ENCODE data around the gene ADAMTS9. TPM values are rescaled to one million over a fixed set of nuclear protein-coding genes. Genes with fewer than 3 reads are reported as not detected.

Gene ADAMTS9
- total RNA-seq, 1 experiment from 2014 or later, result 1.2 TPM

DNA sequence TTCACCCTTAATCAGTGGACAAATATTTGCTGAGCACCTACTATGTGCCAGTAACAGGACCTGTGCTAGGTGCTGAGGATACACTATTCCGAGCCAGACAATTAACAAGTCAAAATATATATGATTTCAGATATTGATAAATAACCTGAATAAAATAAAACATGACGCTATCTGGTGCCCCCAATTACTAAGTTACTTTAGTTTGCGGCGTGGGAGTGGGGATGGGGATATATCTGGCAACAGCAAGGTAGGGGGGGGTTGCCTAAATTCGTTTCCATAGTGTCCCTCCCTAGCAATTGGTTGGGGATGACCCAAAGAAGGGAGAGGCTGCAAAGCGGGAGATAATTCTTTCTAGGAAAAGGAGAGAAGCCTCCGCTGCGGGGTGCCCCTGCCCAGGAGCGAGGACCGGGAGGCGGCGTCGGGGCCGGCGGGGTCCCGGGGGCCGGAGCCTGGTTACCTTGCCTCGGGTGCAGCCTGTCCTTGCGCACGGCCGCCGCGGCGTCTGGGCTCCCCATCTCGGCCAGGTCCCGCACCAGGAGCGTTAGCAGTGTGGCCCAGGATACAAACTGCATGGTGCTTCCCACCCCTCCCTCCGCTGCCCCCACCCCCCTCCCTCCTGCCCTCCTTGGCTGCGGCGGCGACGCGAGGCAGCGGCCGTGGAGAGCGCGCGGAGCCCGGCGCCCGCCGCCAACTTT, 567 bp downstream of the ADAMTS9 start:
- no peaks in the 10 kb centered on the region for H3K36me3 ChIP-seq (ENCODE audit: low read depth)
- H3K27me3 ChIP-seq (ENCODE audit: insufficient read depth, low read depth), result no peaks in the 10 kb centered on the region
- H3K79me2 ChIP-seq (ENCODE audit: low read depth), result 0 out of 2 replicates have a peak, but pooled peaks cover 5% of the 10 kb centered on the region
- H3K4me2 ChIP-seq, result peak overlapping the region; percentile 97
- H3K9me2 ChIP-seq (ENCODE audit: insufficient read depth), result no peaks in the 10 kb centered on the region
- peak overlapping the region; percentile 94 for H2AFZ ChIP-seq
- peak overlapping the region; percentile 90 for H3K27ac ChIP-seq
- no peaks in the 10 kb centered on the region for H3K9me3 ChIP-seq (ENCODE audit: insufficient read depth, low read depth)
- no peak for TF ChIP-seq EZH2 (IDR thresholded peaks at IDR 0.05; ENCODE audit: low read depth)
- TF ChIP-seq, protein P1, sequence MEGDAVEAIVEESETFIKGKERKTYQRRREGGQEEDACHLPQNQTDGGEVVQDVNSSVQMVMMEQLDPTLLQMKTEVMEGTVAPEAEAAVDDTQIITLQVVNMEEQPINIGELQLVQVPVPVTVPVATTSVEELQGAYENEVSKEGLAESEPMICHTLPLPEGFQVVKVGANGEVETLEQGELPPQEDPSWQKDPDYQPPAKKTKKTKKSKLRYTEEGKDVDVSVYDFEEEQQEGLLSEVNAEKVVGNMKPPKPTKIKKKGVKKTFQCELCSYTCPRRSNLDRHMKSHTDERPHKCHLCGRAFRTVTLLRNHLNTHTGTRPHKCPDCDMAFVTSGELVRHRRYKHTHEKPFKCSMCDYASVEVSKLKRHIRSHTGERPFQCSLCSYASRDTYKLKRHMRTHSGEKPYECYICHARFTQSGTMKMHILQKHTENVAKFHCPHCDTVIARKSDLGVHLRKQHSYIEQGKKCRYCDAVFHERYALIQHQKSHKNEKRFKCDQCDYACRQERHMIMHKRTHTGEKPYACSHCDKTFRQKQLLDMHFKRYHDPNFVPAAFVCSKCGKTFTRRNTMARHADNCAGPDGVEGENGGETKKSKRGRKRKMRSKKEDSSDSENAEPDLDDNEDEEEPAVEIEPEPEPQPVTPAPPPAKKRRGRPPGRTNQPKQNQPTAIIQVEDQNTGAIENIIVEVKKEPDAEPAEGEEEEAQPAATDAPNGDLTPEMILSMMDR (conservative IDR thresholded peaks at IDR 0.05), result no peak
- peaks cover 20% of the 10 kb centered on the region for H3K4me1 ChIP-seq (replicated peaks; ENCODE audit: insufficient read depth)
- BruUV-seq (replicated peaks), result no TSS peak
- DNase-seq, result no peak
- intact Hi-C loops (cut with micrococcal nuclease; ENCODE audit: unreplicated experiment), result loop anchor here (5.0 to 10.0 kb wide), 5 partner anchors 330 to 655 kb away; no protein-coding TSS in a partner anchor
- ChIA-PET POLR2A (ENCODE audit: unreplicated experiment) (interaction anchor here (0.6 to 0.7 kb wide), 3 partner anchors 290 to 1533 kb away, joined by 3 to 18 read pairs (median 8); partner anchors contain the start of gene SLC25A26), CTCF (no interaction called here)
- H3K4me3 ChIP-seq, result peak overlapping the region; percentile 90
- peaks cover 15% of the 10 kb centered on the region for H3F3A ChIP-seq (ENCODE audit: insufficient read depth, low read depth)
- no peaks in the 10 kb centered on the region for H4K20me1 ChIP-seq (ENCODE audit: insufficient read depth)

DNA sequence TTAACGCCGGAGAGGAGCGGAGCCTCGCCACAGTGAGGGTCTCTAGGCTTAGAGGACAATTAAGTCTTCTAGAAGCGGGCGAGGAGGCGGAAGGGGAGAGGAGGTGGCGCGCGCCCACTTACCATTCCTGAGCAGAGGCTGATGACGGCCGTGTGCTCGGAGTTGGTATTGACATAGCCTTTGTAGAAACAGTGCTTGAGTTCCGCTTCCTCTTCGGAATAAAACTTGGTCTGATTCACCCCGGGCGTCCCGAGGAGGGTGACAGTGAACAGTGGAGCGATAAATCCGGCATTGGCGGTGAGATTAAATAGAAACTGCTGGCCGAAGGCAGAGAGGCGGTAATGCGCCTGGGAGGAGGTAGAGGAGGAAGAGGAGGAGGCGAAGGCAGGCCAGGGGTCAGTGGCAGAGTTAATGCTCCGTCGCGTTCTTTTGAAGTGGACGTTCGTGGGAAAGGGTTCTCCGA, 1.3 kb downstream of the ADAMTS9 start:
- H2AFZ ChIP-seq, result peak overlapping the region; percentile 85
- H3K9me3 ChIP-seq (ENCODE audit: insufficient read depth, low read depth), result no peaks in the 10 kb centered on the region
- H3K36me3 ChIP-seq (ENCODE audit: low read depth), result no peaks in the 10 kb centered on the region
- H3K27ac ChIP-seq, result peak overlapping the region; percentile 90
- H3K4me1 ChIP-seq (replicated peaks; ENCODE audit: insufficient read depth), result peaks cover 19% of the 10 kb centered on the region
- H3K79me2 ChIP-seq (ENCODE audit: low read depth), result 0 out of 2 replicates have a peak, but pooled peaks cover 5% of the 10 kb centered on the region
- CTCF ChIA-PET, result no interaction called here
- H3K4me3 ChIP-seq, result peak overlapping the region; percentile 90
- H3F3A ChIP-seq (ENCODE audit: insufficient read depth, low read depth), result peaks cover 15% of the 10 kb centered on the region
- peak overlapping the region; percentile 97 for H3K4me2 ChIP-seq
- POLR2A ChIA-PET (ENCODE audit: unreplicated experiment), result no interaction called here
- no peaks in the 10 kb centered on the region for H3K9me2 ChIP-seq (ENCODE audit: insufficient read depth)
- no peaks in the 10 kb centered on the region for H3K27me3 ChIP-seq (ENCODE audit: insufficient read depth, low read depth)
- BruUV-seq (replicated peaks), result no TSS peak
- intact Hi-C loops (cut with micrococcal nuclease; ENCODE audit: unreplicated experiment), result loop anchor here (5.0 to 10.0 kb wide), 5 partner anchors 331 to 656 kb away; no protein-coding TSS in a partner anchor
- no peak for TF ChIP-seq EZH2 (IDR thresholded peaks at IDR 0.05; ENCODE audit: low read depth)
- TF ChIP-seq, protein P1 (conservative IDR thresholded peaks at IDR 0.05), result no peak
- H4K20me1 ChIP-seq (ENCODE audit: insufficient read depth), result no peaks in the 10 kb centered on the region
- DNase-seq, result peak; percentile 37 to 70

DNA sequence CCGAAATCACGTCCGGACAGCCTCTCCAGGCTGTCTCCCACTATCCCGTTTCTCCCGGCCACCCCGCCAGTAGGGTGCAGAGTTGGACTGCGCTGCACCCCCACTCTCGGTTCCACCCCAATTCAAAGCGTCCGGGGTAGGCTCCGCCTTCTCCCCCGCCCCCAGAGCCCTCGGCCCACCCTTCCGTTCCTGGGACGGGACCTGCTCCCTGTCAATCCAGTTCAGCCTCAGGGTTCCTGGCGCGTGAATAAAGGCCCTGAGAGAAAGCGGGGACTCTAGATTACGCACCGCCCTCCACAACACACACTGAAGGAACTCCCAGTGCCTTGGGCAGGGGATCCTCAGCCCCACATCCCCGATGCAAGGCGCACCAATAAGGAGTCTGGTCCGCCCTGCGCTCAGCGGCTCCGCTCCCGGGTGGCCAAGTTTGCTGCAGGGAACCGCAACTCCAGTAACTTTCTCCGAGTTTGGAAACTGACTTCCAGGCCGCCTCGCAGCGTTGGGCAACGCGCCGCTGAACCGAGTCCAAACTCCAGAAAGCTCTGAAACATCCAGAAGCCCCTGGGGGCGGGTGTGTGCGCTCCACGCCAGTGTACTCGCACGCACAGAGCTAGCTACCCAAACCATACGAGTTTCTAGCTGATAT, 1.9 kb downstream of the ADAMTS9 start:
- Histone ChIP-seq H3K4me2 (peak overlapping the region; percentile 97), H3K9me3 (ENCODE audit: insufficient read depth, low read depth) (no peaks in the 10 kb centered on the region), H3K4me1 (replicated peaks; ENCODE audit: insufficient read depth) (peaks cover 13% of the 10 kb centered on the region; the same call in 1 of the 2 replicates), H3K27ac (peak overlapping the region; percentile 90), H2AFZ (peak overlapping the region; percentile 85), H4K20me1 (ENCODE audit: insufficient read depth) (no peaks in the 10 kb centered on the region), H3K79me2 (ENCODE audit: low read depth) (0 out of 2 replicates have a peak, but pooled peaks cover 5% of the 10 kb centered on the region), H3K36me3 (ENCODE audit: low read depth) (no peaks in the 10 kb centered on the region), H3K27me3 (ENCODE audit: insufficient read depth, low read depth) (no peaks in the 10 kb centered on the region), H3K4me3 (peak overlapping the region; percentile 90), H3K9me2 (ENCODE audit: insufficient read depth) (no peaks in the 10 kb centered on the region), H3F3A (ENCODE audit: insufficient read depth, low read depth) (peaks cover 15% of the 10 kb centered on the region)
- DNase-seq, result peak; percentile 81 to 94
- TF ChIP-seq, protein P1 (conservative IDR thresholded peaks at IDR 0.05), result no peak
- TF ChIP-seq EZH2 (IDR thresholded peaks at IDR 0.05; ENCODE audit: low read depth), result no peak
- ChIA-PET POLR2A (ENCODE audit: unreplicated experiment) (no interaction called here), CTCF (no interaction called here)
- TSS peak; percentile 76 for BruUV-seq (replicated peaks)
- intact Hi-C loops (cut with micrococcal nuclease; ENCODE audit: unreplicated experiment), result loop anchor here (1.0 to 10.0 kb wide), 8 partner anchors 153 to 750 kb away; no protein-coding TSS in a partner anchor

All from PC-9 (cell line).